GM23248 (cell line): ENCODE results near the gene PHB1.

Source experiments
- EZH2 ChIP-seq: fragments of 200-600 bp; sonication (generic); IDR thresholded peaks from 2 replicates; pipeline ENCODE4 v1.6.1; 2018; ENCODE audit warnings: antibody characterized with exemption, mild to moderate bottlenecking; ENCODE audit not compliant: insufficient read depth, poor library complexity, severe bottlenecking
- EZH2phosphoT487 ChIP-seq: fragments of 200-600 bp; sonication (generic); IDR thresholded peaks from 2 replicates; pipeline ENCODE4 v1.6.1; 2018; ENCODE audit warnings: antibody characterized with exemption, moderate library complexity, mild to moderate bottlenecking, low read depth; ENCODE audit not compliant: insufficient read depth

DNA sequence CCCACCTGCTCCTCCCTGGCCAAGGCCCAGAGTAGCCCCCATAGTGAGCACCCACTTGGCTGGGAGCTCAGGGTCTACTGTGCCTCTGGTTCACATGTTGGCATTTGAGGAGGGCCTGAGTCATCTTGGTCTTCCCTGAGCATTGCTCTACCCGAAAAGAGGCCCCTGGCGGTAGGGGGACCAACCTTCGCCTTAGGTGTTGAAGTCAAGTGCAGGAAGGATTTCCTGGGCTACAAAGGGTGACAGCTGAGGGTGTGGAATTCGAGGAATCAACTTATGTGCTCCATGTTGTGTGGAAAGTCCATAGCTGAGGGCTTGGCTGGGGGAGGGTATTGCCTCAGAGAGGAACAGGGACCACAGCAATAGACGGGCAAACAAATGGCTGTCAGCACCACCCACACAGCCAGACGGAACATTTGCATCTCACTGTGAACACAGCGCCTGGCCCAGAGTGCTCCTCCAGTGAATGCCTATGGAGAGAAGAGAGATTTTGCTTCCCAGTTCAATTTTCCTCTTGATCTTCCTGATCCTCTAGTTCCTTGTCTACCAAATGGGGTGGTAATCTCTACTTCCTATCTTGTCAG, 44.8 kb upstream of the PHB1 start:
- no peak for TF ChIP-seq EZH2
- TF ChIP-seq EZH2phosphoT487 = no peak
